ENCODE measurements around the gene NCKAP5. TPM values are rescaled to one million over a fixed set of nuclear protein-coding genes. Genes with fewer than 3 reads are reported as not detected.
A peak's percentile ranks its signal among the peaks of the same experiment; 100 is the strongest.

NCKAP5 gene
- total and polyA plus RNA-seq, 4 donors: 2.3 to 20.2 (median 8.1) TPM

GRCh38 chr2:132697556-132698205 is 870.6 kb downstream of the NCKAP5 start:
- peaks cover 0 to 2% (median 0%) of the 10 kb centered on the region in 4 donors for H3K36me3 ChIP-seq (ENCODE audit: control insufficient read depth in 4 of 4, insufficient read depth in 4 of 4, low read length in 4 of 4)
- DNase-seq (no peak), ATAC-seq (ENCODE audit: insufficient read depth, low FRiP score) (no peak)
- no peak overlapping the region for H3K27ac ChIP-seq (ENCODE audit: low read depth in 1 of 2, low read length in 1 of 2)
- no peak for TF ChIP-seq CTCF (IDR thresholded peaks at IDR 0.05; ENCODE audit: control extremely low read depth, extremely low read depth)
- H3K9me3 ChIP-seq (ENCODE audit: control insufficient read depth in 4 of 4, insufficient read depth in 3 of 4, low read length in 3 of 4): no peaks in the 10 kb centered on the region
- H3K4me1 ChIP-seq (ENCODE audit: control insufficient read depth in 5 of 5, insufficient read depth in 5 of 5, low read length in 5 of 5): no peaks in the 10 kb centered on the region
- 61 to 71% methylated on average over 4 of the region's 4 CpGs for WGBS, 2 donors
- H3K4me3 ChIP-seq: no peak overlapping the region
- H3K27me3 ChIP-seq (ENCODE audit: control insufficient read depth in 3 of 3, insufficient read depth in 3 of 3, low read length in 2 of 3): no peaks in the 10 kb centered on the region
- no peak overlapping the region for H3K9ac ChIP-seq (ENCODE audit: insufficient read depth in 1 of 2, low read length in 2 of 2)

GRCh38 chr2:132692816-132693215 is 875.4 kb downstream of the NCKAP5 start:
- ATAC-seq (ENCODE audit: insufficient read depth, low FRiP score) (no peak), DNase-seq (peak in 1 of 3 donors; percentile 8)
- Histone ChIP-seq H3K4me3 (no peak overlapping the region), H3K36me3 (ENCODE audit: control insufficient read depth in 4 of 4, insufficient read depth in 4 of 4, low read length in 4 of 4) (peaks cover 0 to 2% (median 0%) of the 10 kb centered on the region in 4 donors), H3K27me3 (ENCODE audit: control insufficient read depth in 3 of 3, insufficient read depth in 3 of 3, low read length in 2 of 3) (no peaks in the 10 kb centered on the region), H3K27ac (ENCODE audit: low read depth in 1 of 2, low read length in 1 of 2) (no peak overlapping the region), H3K9ac (ENCODE audit: insufficient read depth in 1 of 2, low read length in 2 of 2) (no peak overlapping the region), H3K4me1 (ENCODE audit: control insufficient read depth in 5 of 5, insufficient read depth in 5 of 5, low read length in 5 of 5) (no peaks in the 10 kb centered on the region), H3K9me3 (ENCODE audit: control insufficient read depth in 4 of 4, insufficient read depth in 3 of 4, low read length in 3 of 4) (no peaks in the 10 kb centered on the region)
- TF ChIP-seq CTCF (IDR thresholded peaks at IDR 0.05; ENCODE audit: control extremely low read depth, extremely low read depth): no peak
- 80 to 84% methylated on average over 1 of the region's 1 CpG for WGBS, 2 donors

- TF ChIP-seq CTCF (IDR thresholded peaks at IDR 0.05; ENCODE audit: control extremely low read depth, extremely low read depth): no peak
- 91 to 93% methylated on average over 4 of the region's 4 CpGs for WGBS, 2 donors
- Histone ChIP-seq H3K27me3 (ENCODE audit: control insufficient read depth in 3 of 3, insufficient read depth in 3 of 3, low read length in 2 of 3) (no peaks in the 10 kb centered on the region), H3K36me3 (ENCODE audit: control insufficient read depth in 4 of 4, insufficient read depth in 4 of 4, low read length in 4 of 4) (peaks cover 0 to 2% (median 0%) of the 10 kb centered on the region in 4 donors), H3K9ac (ENCODE audit: insufficient read depth in 1 of 2, low read length in 2 of 2) (no peak overlapping the region), H3K4me3 (no peak overlapping the region), H3K27ac (ENCODE audit: low read depth in 1 of 2, low read length in 1 of 2) (no peak overlapping the region), H3K4me1 (ENCODE audit: control insufficient read depth in 5 of 5, insufficient read depth in 5 of 5, low read length in 5 of 5) (no peaks in the 10 kb centered on the region), H3K9me3 (ENCODE audit: control insufficient read depth in 4 of 4, insufficient read depth in 3 of 4, low read length in 3 of 4) (no peaks in the 10 kb centered on the region)
- ATAC-seq (ENCODE audit: insufficient read depth, low FRiP score) (no peak), DNase-seq (no peak)
These were observed 876.7 kb downstream of the NCKAP5 start for GRCh38 chr2:132691556-132691955.

All from lung (tissue), 12 donors.